ENCODE results near the gene LTN1. TPM values are rescaled to one million over a fixed set of nuclear protein-coding genes. Genes with fewer than 3 reads are reported as not detected.

The LTN1 gene
- total and polyA plus RNA-seq, 2 of the 13 experiments (the other 11 are each of a cell fraction or from before 2014, with no cell fraction given), result 6.7 to 24.6 TPM

- no peak for TF ChIP-seq ZNF574 (CRISPR knock-in tag; IDR thresholded peaks at IDR 0.05)
- TF ChIP-seq ZNF737 (CRISPR knock-in tag; IDR thresholded peaks at IDR 0.05; ENCODE audit: borderline replicate concordance), result no peak
- TF ChIP-seq RBFOX2 (IDR thresholded peaks at IDR 0.05; ENCODE audit: low read depth, low read length), result no peak
- TF ChIP-seq DR1 (CRISPR knock-in tag; IDR thresholded peaks at IDR 0.05), result no peak
- TF ChIP-seq, protein P1, sequence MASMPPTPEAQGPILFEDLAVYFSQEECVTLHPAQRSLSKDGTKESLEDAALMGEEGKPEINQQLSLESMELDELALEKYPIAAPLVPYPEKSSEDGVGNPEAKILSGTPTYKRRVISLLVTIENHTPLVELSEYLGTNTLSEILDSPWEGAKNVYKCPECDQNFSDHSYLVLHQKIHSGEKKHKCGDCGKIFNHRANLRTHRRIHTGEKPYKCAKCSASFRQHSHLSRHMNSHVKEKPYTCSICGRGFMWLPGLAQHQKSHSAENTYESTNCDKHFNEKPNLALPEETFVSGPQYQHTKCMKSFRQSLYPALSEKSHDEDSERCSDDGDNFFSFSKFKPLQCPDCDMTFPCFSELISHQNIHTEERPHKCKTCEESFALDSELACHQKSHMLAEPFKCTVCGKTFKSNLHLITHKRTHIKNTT (CRISPR knock-in tag; IDR thresholded peaks at IDR 0.05), result no peak
- TF ChIP-seq RBM22 (optimal IDR thresholded peaks at IDR 0.05; ENCODE audit: low read length), result no peak
Observed at GRCh38 chr21:28899744-28900143, 92.9 kb downstream of the LTN1 start (continued).

DNA sequence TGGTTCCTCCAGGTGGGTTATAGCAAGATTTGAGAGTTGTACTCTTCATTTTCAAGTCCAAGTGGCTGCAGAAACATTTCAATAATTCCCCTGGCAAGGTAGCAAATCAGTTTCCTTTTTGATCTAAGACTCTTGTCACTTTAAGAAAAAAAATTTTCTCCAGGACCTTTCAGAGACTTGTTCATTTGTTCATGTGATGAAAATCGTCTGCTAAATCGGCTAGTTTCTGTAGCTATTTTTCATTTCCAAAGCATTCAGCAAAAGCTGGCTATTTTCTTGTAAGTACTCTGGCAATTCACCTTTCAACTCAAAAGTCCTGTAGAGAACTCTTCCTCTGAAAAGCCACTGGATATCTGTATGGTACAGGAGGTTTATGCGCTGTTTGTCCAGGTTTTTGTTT is 93.5 kb downstream of the LTN1 start:
- WGBS (ENCODE audit: low lambda C conversion rate), result 36% methylated on average over 3 of the region's 3 CpGs
- no peaks in the 10 kb centered on the region for H4K20me1 ChIP-seq (ENCODE audit: insufficient read depth, low read length)
- H3K9ac ChIP-seq (ENCODE audit: insufficient read depth, low read depth, low read length), result no peak overlapping the region
- H3K36me3 ChIP-seq (replicated peaks in 1 of 2; ENCODE audit: control insufficient read depth in 1 of 2, insufficient read depth in 2 of 2, low read length in 2 of 2), result no peaks in the 10 kb centered on the region
- ChIA-PET CTCF (ENCODE audit: low intra/inter-chr PET ratio, low total read pairs) (no interaction called here), POLR2A (no interaction called here)
- ATAC-seq (no peak), FAIRE-seq (no peak), DNase-seq (ENCODE audit: low spot score) (no peak)
- H3K27ac ChIP-seq (ENCODE audit: extremely low read length, insufficient read depth, low read length), result no peak overlapping the region
- no peak overlapping the region for H2AFZ ChIP-seq (ENCODE audit: low read length)
- no peaks in the 10 kb centered on the region for H3K27me3 ChIP-seq (ENCODE audit: control insufficient read depth in 1 of 2, insufficient read depth in 2 of 2, low read length in 2 of 2)
- no peaks in the 10 kb centered on the region for H3K4me1 ChIP-seq (ENCODE audit: insufficient read depth, low read length)
- H3K4me2 ChIP-seq (ENCODE audit: low read depth, low read length), result no peak overlapping the region
- H3K79me2 ChIP-seq (ENCODE audit: insufficient read depth, low read length), result no peaks in the 10 kb centered on the region
- intact Hi-C loops (cut with micrococcal nuclease; ENCODE audit: unreplicated experiment) (no loop called here), in situ Hi-C loops (cut with HindIII; ENCODE audit: extremely low pct_ligation_motif_present, low pct_unique_long_range_greater_than_20kb) (no loop called here)
- BruUV-seq (replicated peaks), result no TSS peak
- H3K9me3 ChIP-seq (ENCODE audit: low read length), result no peaks in the 10 kb centered on the region; the same call in 1 of the 2 replicates
- H3K4me3 ChIP-seq (replicated peaks in 1 of 3; ENCODE audit: insufficient read depth in 1 of 3, low read depth in 2 of 3, low read length in 3 of 3), result no peak overlapping the region
- TF ChIP-seq JARID2 (CRISPR knock-in tag; IDR thresholded peaks at IDR 0.05; ENCODE audit: insufficient replicate concordance), result no peak
- no peak for TF ChIP-seq ZNF160 (CRISPR knock-in tag; IDR thresholded peaks at IDR 0.05)
- no peak for TF ChIP-seq ZNF17 (CRISPR knock-in tag; IDR thresholded peaks at IDR 0.05)
- TF ChIP-seq GLI4 (CRISPR knock-in tag; IDR thresholded peaks at IDR 0.05; ENCODE audit: borderline replicate concordance), result no peak
- no peak for TF ChIP-seq ONECUT2 (CRISPR knock-in tag; IDR thresholded peaks at IDR 0.05)
- no peak for TF ChIP-seq BCLAF1 (IDR thresholded peaks at IDR 0.05)
- TF ChIP-seq CHCHD3 (CRISPR knock-in tag; IDR thresholded peaks at IDR 0.05), result no peak
- no peak for TF ChIP-seq ZNF557 (CRISPR knock-in tag; IDR thresholded peaks at IDR 0.05)
- TF ChIP-seq, protein P2, sequence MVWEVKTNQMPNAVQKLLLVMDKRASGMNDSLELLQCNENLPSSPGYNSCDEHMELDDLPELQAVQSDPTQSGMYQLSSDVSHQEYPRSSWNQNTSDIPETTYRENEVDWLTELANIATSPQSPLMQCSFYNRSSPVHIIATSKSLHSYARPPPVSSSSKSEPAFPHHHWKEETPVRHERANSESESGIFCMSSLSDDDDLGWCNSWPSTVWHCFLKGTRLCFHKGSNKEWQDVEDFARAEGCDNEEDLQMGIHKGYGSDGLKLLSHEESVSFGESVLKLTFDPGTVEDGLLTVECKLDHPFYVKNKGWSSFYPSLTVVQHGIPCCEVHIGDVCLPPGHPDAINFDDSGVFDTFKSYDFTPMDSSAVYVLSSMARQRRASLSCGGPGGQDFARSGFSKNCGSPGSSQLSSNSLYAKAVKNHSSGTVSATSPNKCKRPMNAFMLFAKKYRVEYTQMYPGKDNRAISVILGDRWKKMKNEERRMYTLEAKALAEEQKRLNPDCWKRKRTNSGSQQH (CRISPR knock-in tag; IDR thresholded peaks at IDR 0.05; ENCODE audit: low read depth), result no peak
- no peak for TF ChIP-seq TBX2 (CRISPR knock-in tag; IDR thresholded peaks at IDR 0.05; ENCODE audit: borderline replicate concordance)
- TF ChIP-seq ASH2L (IDR thresholded peaks at IDR 0.05; ENCODE audit: insufficient read length, low read depth, low read length), result no peak

Measured in HepG2 (cell line).